ENCODE measurements around the gene DPAGT1.

Gene DPAGT1

GRCh38 chr11:119100246-119100970, 1.2 kb downstream of the DPAGT1 start:
- TF ChIP-seq, protein P1, sequence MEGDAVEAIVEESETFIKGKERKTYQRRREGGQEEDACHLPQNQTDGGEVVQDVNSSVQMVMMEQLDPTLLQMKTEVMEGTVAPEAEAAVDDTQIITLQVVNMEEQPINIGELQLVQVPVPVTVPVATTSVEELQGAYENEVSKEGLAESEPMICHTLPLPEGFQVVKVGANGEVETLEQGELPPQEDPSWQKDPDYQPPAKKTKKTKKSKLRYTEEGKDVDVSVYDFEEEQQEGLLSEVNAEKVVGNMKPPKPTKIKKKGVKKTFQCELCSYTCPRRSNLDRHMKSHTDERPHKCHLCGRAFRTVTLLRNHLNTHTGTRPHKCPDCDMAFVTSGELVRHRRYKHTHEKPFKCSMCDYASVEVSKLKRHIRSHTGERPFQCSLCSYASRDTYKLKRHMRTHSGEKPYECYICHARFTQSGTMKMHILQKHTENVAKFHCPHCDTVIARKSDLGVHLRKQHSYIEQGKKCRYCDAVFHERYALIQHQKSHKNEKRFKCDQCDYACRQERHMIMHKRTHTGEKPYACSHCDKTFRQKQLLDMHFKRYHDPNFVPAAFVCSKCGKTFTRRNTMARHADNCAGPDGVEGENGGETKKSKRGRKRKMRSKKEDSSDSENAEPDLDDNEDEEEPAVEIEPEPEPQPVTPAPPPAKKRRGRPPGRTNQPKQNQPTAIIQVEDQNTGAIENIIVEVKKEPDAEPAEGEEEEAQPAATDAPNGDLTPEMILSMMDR (IDR thresholded peaks at IDR 0.05; ENCODE audit: low read depth, low read length): peak; percentile 49
- DNase-seq (ENCODE audit: extremely low read depth, low read depth): no peak

GRCh38 chr11:119099711-119100110, 1.9 kb downstream of the DPAGT1 start:
- DNase-seq (ENCODE audit: extremely low read depth, low read depth): no peak
- TF ChIP-seq, protein P1 (IDR thresholded peaks at IDR 0.05; ENCODE audit: low read depth, low read length): no peak

DNA sequence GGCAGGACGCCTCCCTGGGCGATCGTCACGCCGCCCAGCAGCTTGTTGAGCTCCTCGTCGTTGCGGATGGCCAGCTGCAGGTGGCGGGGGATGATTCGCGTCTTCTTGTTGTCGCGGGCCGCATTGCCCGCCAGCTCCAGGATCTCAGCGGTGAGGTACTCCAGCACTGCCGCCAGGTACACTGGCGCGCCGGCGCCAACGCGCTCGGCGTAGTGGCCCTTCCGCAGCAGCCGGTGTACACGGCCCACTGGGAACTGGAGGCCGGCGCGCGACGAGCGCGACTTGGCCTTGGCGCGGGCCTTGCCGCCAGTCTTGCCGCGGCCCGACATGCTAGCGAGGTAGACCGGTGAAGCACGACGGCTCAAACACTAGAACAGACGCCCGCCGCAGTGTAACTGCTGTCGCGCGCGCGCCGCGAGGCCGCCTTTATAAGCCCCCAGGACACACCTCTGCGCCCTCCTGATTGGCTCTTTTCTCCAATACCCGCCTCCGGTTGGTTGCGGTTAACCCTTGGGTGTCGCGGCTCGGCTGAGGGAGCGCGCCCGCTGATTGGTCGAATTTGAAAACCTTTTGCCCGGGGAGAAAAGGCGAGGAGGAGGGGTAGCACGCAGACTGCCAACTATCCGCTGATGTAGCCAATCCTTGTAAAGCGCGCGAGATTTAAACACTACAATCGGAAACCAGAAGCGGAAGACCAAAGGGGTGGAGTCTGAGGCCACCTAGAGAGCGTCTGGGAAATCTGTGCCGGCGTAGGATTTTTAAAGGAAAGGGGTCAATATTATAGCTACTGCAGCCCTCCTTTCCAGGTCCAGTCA, 6.4 kb downstream of the DPAGT1 start:
- DNase-seq (ENCODE audit: extremely low read depth, low read depth): peak; percentile 99
- TF ChIP-seq, protein P1 (IDR thresholded peaks at IDR 0.05; ENCODE audit: low read depth, low read length): no peak; the same call in 1 of the 2 replicates

DNA sequence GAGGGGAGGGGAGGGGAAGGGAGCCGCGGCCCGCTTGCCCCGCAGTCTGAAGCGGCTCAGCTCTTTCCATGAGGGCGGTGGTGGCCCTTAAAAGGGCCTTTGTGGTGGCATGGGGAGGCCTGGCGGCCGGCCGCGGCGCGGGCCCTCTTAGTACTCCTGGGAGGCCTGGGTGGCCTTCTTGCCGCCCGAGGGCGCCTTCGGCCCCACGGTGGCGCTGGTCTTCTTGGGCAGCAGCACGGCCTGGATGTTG, 6.9 kb downstream of the DPAGT1 start:
- peak; percentile 69 for DNase-seq (ENCODE audit: extremely low read depth, low read depth)
- TF ChIP-seq, protein P1 (IDR thresholded peaks at IDR 0.05; ENCODE audit: low read depth, low read length): peak; percentile 72

GRCh38 chr11:119093942-119094815, 7.5 kb downstream of the DPAGT1 start:
- TF ChIP-seq, protein P1 (IDR thresholded peaks at IDR 0.05; ENCODE audit: low read depth, low read length): no peak
- DNase-seq (ENCODE audit: extremely low read depth, low read depth): no peak

DNA sequence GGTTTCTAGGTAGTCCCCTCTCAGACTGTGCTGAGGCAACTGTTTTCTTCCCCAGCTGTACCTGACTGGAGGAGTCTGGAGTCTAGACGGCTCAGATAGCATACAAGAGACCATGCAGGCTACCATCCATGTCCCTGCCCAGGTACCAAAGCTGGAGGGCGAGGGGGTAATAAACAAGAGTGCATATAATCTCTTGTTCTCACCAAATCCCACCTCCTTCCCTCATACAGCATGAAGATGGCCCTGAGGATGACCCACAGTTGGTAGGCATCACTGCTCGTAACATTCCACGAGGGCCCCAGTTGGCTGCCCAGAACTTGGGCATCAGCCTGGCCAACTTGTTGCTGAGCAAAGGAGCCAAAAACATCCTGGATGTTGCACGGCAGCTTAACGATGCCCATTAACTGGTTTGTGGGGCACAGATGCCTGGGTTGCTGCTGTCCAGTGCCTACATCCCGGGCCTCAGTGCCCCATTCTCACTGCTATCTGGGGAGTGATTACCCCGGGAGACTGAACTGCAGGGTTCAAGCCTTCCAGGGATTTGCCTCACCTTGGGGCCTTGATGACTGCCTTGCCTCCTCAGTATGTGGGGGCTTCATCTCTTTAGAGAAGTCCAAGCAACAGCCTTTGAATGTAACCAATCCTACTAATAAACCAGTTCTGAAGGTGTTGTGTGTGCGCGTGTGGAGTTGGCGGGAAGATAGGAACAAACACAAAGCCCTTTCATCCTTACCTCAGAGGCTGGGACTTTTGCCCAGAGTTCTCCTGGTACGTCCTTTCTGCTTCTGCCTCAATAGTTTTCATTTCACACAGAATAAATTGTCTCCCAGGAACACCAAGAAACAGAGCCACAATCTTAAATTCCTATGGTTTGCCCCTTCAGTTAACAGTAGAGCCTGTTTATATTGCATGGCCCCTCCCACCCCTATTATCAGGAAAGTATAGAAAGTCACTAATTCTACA, 8.5 kb downstream of the DPAGT1 start:
- no peak for DNase-seq (ENCODE audit: extremely low read depth, low read depth)

More for the DNA sequence above, 8.5 kb downstream of the DPAGT1 start:
- TF ChIP-seq, protein P1 (IDR thresholded peaks at IDR 0.05; ENCODE audit: low read depth, low read length): no peak
